Measurements from ENCODE around the gene SYCE1. TPM values are rescaled to one million over a fixed set of nuclear protein-coding genes. Genes with fewer than 3 reads are reported as not detected.

The SYCE1 gene
- total and polyA plus RNA-seq, 8 donors: 0.10 to 0.90 (median 0.21) TPM; not detected in 3

GRCh38 chr10:133528845-133529575, 36.4 kb downstream of the SYCE1 start:
- peak overlapping the region; percentile 0 to 5 for H3K4me3 ChIP-seq
- H3K9me3 ChIP-seq: peaks cover 0 to 6% of the 10 kb centered on the region in 2 donors
- ATAC-seq (peak; percentile 55), DNase-seq (no peak)
- H3K27ac ChIP-seq: no peak overlapping the region
- TF ChIP-seq, protein P1, sequence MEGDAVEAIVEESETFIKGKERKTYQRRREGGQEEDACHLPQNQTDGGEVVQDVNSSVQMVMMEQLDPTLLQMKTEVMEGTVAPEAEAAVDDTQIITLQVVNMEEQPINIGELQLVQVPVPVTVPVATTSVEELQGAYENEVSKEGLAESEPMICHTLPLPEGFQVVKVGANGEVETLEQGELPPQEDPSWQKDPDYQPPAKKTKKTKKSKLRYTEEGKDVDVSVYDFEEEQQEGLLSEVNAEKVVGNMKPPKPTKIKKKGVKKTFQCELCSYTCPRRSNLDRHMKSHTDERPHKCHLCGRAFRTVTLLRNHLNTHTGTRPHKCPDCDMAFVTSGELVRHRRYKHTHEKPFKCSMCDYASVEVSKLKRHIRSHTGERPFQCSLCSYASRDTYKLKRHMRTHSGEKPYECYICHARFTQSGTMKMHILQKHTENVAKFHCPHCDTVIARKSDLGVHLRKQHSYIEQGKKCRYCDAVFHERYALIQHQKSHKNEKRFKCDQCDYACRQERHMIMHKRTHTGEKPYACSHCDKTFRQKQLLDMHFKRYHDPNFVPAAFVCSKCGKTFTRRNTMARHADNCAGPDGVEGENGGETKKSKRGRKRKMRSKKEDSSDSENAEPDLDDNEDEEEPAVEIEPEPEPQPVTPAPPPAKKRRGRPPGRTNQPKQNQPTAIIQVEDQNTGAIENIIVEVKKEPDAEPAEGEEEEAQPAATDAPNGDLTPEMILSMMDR (IDR thresholded peaks at IDR 0.05): no peak
- no peaks in the 10 kb centered on the region for H3K36me3 ChIP-seq
- intact Hi-C loops (cut with DNase I): no loop called here
- peaks cover 33 to 64% of the 10 kb centered on the region in 2 donors for H3K27me3 ChIP-seq
- peaks cover 3 to 21% of the 10 kb centered on the region in 2 donors for H3K4me1 ChIP-seq

GRCh38 chr10:133528296-133528844, 37.0 kb downstream of the SYCE1 start:
- Histone ChIP-seq H3K9me3 (peaks cover 0 to 13% of the 10 kb centered on the region in 2 donors), H3K27me3 (peaks cover 33 to 64% of the 10 kb centered on the region in 2 donors), H3K4me3 (peak overlapping the region; percentile 0 to 5), H3K27ac (no peak overlapping the region), H3K4me1 (peaks cover 3 to 21% of the 10 kb centered on the region in 2 donors), H3K36me3 (no peaks in the 10 kb centered on the region)
- ATAC-seq: peak; percentile 11
- DNase-seq: no peak
- intact Hi-C loops (cut with DNase I): no loop called here
- TF ChIP-seq, protein P1 (IDR thresholded peaks at IDR 0.05): no peak

DNA sequence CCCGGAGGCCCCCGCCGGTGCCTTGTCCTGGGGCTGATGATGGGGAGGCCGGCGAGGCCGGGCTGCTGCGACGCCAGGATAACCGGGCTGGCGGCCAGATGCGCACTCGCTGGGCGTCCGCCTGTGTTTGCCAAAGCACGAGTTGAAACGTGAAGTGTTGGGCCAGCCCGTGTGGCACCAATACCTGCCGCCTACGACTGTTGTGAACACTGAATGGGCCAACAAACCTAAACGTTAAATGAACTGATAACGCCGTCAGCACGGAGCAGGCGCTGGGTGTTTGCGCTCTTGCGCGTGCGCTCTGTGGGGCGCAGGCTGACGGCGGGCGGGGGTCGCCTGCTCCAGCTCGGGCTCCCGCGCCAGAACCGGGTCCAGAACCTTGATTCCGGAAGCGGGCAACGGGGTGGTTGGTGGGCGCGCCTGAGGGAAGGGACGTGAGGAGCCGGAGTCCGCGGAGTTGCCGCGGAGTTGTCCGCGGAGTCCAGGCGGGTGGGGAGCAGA, 37.6 kb downstream of the SYCE1 start:
- H3K4me1 ChIP-seq: peaks cover 3 to 21% of the 10 kb centered on the region in 2 donors
- H3K4me3 ChIP-seq: peak overlapping the region in 1 of 2 donors; percentile 0
- DNase-seq: no peak
- ATAC-seq: peak; percentile 25
- H3K36me3 ChIP-seq: no peaks in the 10 kb centered on the region
- H3K9me3 ChIP-seq: peaks cover 0 to 18% of the 10 kb centered on the region in 2 donors
- H3K27ac ChIP-seq: no peak overlapping the region
- H3K27me3 ChIP-seq: peaks cover 33 to 64% of the 10 kb centered on the region in 2 donors
- intact Hi-C loops (cut with DNase I): no loop called here
- TF ChIP-seq, protein P1 (IDR thresholded peaks at IDR 0.05): no peak

- Histone ChIP-seq H3K27ac (no peak within 1 kb of the TSS), H3K9me3 (peaks cover 0 to 20% of the 10 kb centered on the region in 2 donors), H3K36me3 (no peaks in the 10 kb centered on the region), H3K4me3 (peak within 1 kb of the TSS in 1 of 2 donors; percentile 0), H3K4me1 (peaks cover 3 to 21% of the 10 kb centered on the region in 2 donors), H3K27me3 (peaks cover 33 to 64% of the 10 kb centered on the region in 2 donors)
- DNase-seq (no peak), ATAC-seq (no peak)
- TF ChIP-seq, protein P1 (IDR thresholded peaks at IDR 0.05): no peak
- intact Hi-C loops (cut with DNase I): no loop called here
These were observed 38.3 kb downstream of the SYCE1 start, which contains the start of gene CYP2E1 for GRCh38 chr10:133526957-133527588. CYP2E1 (plus strand) TSS chr10:133527363; CDS start chr10:133527396, 33 bp downstream.

GRCh38 chr10:133525444-133525843, 39.9 kb downstream of the SYCE1 start:
- Histone ChIP-seq H3K27ac (no peak overlapping the region), H3K36me3 (no peaks in the 10 kb centered on the region), H3K4me1 (peaks cover 3 to 21% of the 10 kb centered on the region in 2 donors), H3K4me3 (no peak overlapping the region), H3K27me3 (peaks cover 33 to 55% of the 10 kb centered on the region in 2 donors), H3K9me3 (peaks cover 0 to 20% of the 10 kb centered on the region in 2 donors)
- intact Hi-C loops (cut with DNase I): no loop called here
- ATAC-seq (no peak), DNase-seq (no peak)
- TF ChIP-seq, protein P1 (IDR thresholded peaks at IDR 0.05): no peak
